ENCODE measurements around the gene KRTAP4-16. TPM values are rescaled to one million over a fixed set of nuclear protein-coding genes. Genes with fewer than 3 reads are reported as not detected.
"Not testable (repeated sequence)": the region's sequence is repeated elsewhere in the genome, so short reads cannot be mapped to it uniquely, and the experiment has no call there.

The KRTAP4-16 gene
- total RNA-seq (2022), result not detected in 2 replicates
- not detected for Bru-seq, nascent RNA
- not detected for BruChase-seq, experiment 1, labeled RNA remaining after a 6-hour chase
- BruChase-seq, experiment 2, labeled RNA remaining after a 2-hour chase, result not detected
- long read RNA-seq, result 0 reads

GRCh38 chr17:41101586-41102259 is at the start of gene KRTAP4-16:
KRTAP4-16 (minus strand) TSS chr17:41102209; CDS start chr17:41102209, 0 bp downstream.
- intact Hi-C loops (cut with micrococcal nuclease), result no loop called here
- Mint-ChIP-seq H3K4me1 (ENCODE audit: insufficient read depth, unreplicated experiment) (peaks cover 19% of the 10 kb centered on the region), H3K4me3 (ENCODE audit: unreplicated experiment) (no peak within 1 kb of the TSS), H3K36me3 (ENCODE audit: insufficient read depth, unreplicated experiment) (no peaks in the 10 kb centered on the region), H3K27me3 (ENCODE audit: insufficient read depth, unreplicated experiment) (no peaks in the 10 kb centered on the region), H3K27ac (ENCODE audit: low read depth, unreplicated experiment) (no peak within 1 kb of the TSS), H3K9me3 (ENCODE audit: unreplicated experiment) (no peaks in the 10 kb centered on the region)
- ChIA-PET CTCF (interaction anchor here (0.8 kb wide), 1 partner anchor 447 kb away, joined by 3 read pairs; no protein-coding TSS in a partner anchor), POLR2A (no interaction called here)
- no TSS peak for BruUV-seq (replicated peaks)
- no peak for TF ChIP-seq CTCF (IDR thresholded peaks at IDR 0.05; ENCODE audit: unreplicated experiment)
- DNase-seq (ENCODE audit: unreplicated experiment), result no peak

DNA sequence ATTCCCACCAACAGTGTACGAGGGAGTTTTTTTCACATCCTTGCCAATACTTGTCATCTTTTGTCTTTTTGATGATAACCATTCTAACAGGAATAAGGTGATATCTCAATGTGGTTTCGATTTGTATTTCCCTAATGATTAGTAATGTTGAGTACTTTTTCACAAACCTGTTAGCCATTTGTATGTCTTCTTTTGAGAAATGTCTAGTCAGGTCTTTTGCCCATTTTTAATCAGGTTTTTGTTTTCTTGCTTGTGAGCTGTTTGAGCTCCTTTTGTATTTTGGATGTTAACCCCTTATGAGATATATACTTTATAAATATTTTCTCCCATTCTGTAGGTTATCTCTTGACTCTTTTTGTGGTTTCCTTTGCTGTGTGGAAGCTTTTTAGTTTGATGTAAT is 49.5 kb upstream of the KRTAP4-16 start:
- TF ChIP-seq CTCF (IDR thresholded peaks at IDR 0.05; ENCODE audit: unreplicated experiment), result no peak
- Mint-ChIP-seq H3K4me3 (ENCODE audit: unreplicated experiment) (no peak overlapping the region), H3K4me1 (ENCODE audit: insufficient read depth, unreplicated experiment) (no peaks in the 10 kb centered on the region), H3K27me3 (ENCODE audit: insufficient read depth, unreplicated experiment) (no peaks in the 10 kb centered on the region), H3K9me3 (ENCODE audit: unreplicated experiment) (no peaks in the 10 kb centered on the region), H3K27ac (ENCODE audit: low read depth, unreplicated experiment) (no peak overlapping the region), H3K36me3 (ENCODE audit: insufficient read depth, unreplicated experiment) (no peaks in the 10 kb centered on the region)
- DNase-seq (ENCODE audit: unreplicated experiment), result no peak
- ChIA-PET POLR2A (no interaction called here), CTCF (interaction anchor here (0.6 kb wide), 1 partner anchor 372 kb away, joined by 3 read pairs; no protein-coding TSS in a partner anchor)
- no TSS peak for BruUV-seq (replicated peaks)
- intact Hi-C loops (cut with micrococcal nuclease), result no loop called here

GRCh38 chr17:41150026-41150425 is 48.0 kb upstream of the KRTAP4-16 start:
- POLR2A ChIA-PET, result interaction anchor here (1.1 kb wide), 1 partner anchor 19 kb away, joined by 4 read pairs; no protein-coding TSS in a partner anchor
- Mint-ChIP-seq H3K4me3 (ENCODE audit: unreplicated experiment) (no peak overlapping the region), H3K9me3 (ENCODE audit: unreplicated experiment) (no peaks in the 10 kb centered on the region), H3K36me3 (ENCODE audit: insufficient read depth, unreplicated experiment) (no peaks in the 10 kb centered on the region), H3K27me3 (ENCODE audit: insufficient read depth, unreplicated experiment) (no peaks in the 10 kb centered on the region), H3K4me1 (ENCODE audit: insufficient read depth, unreplicated experiment) (no peaks in the 10 kb centered on the region), H3K27ac (ENCODE audit: low read depth, unreplicated experiment) (no peak overlapping the region)
- DNase-seq (ENCODE audit: unreplicated experiment), result no peak
- intact Hi-C loops (cut with micrococcal nuclease), result no loop called here
- BruUV-seq (replicated peaks), result no TSS peak
- no peak for TF ChIP-seq CTCF (IDR thresholded peaks at IDR 0.05; ENCODE audit: unreplicated experiment)
- CTCF ChIA-PET, result interaction anchor here (0.6 kb wide), 1 partner anchor 121 kb away, joined by 3 read pairs; no protein-coding TSS in a partner anchor

DNA sequence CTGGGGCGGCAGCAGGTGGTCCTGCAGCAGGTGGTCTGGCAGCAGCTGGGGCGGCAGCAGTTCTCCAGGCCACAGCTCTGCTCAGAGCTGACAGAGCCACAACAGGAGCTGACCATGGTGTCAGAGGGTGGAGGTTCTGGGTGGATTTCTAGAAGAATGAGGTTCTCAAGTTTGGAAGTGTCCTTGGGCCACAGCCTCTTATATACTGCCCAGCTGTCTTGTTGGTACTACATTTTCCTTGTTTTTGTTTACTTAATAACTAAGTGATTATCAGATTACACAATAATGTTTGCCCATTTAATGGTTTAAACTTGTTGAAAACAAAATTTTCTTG is 47.6 kb upstream of the KRTAP4-16 start, which contains the start of gene KRTAP4-5:
Gene KRTAP4-5, minus strand, starts transcription at position 174 of the 334 bp plus-strand sequence. Its CDS starts 58 bp downstream, at position 116.
- Mint-ChIP-seq H3K4me1 (ENCODE audit: insufficient read depth, unreplicated experiment) (no peaks in the 10 kb centered on the region), H3K36me3 (ENCODE audit: insufficient read depth, unreplicated experiment) (no peaks in the 10 kb centered on the region), H3K27me3 (ENCODE audit: insufficient read depth, unreplicated experiment) (no peaks in the 10 kb centered on the region), H3K9me3 (ENCODE audit: unreplicated experiment) (no peaks in the 10 kb centered on the region), H3K4me3 (ENCODE audit: unreplicated experiment) (no peak within 1 kb of the TSS), H3K27ac (ENCODE audit: low read depth, unreplicated experiment) (no peak within 1 kb of the TSS)
- no peak for TF ChIP-seq CTCF (IDR thresholded peaks at IDR 0.05; ENCODE audit: unreplicated experiment)
- intact Hi-C loops (cut with micrococcal nuclease), result no loop called here
- ChIA-PET POLR2A (interaction anchor here (1.1 kb wide), 1 partner anchor 19 kb away, joined by 4 read pairs; no protein-coding TSS in a partner anchor), CTCF (no interaction called here)
- BruUV-seq (replicated peaks), result no TSS peak
- no peak for DNase-seq (ENCODE audit: unreplicated experiment)

DNA sequence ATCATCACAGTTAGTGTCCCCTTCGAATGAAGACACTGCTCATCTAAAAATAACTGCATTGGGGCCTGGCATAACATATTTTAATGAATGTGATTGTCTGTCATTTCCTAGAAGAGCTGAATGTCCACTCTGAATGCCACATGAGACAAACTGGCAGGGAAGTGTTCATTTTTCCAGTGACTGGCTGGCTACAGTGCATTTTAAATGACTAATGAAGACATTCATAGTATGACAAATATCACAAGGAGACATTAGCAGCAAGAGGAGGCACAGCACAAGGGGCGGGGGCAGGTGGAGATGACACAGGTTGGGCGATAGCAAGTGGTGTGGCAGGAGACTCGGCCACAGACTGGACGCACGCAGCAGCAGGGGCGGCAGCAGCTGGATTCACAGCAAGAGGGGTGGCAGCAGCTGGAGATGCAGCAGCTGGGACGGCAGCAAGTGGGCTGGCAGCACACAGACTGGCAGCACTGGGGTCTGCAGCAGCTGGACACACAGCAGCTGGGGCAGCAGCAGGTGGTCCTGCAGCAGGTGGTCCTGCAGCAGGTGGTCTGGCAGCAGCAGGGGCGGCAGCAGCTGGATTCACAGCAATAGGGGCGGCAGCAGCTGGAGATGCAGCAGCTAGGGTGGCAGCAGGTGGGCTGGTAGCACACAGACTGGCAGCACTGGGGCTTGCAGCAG is 47.1 kb upstream of the KRTAP4-16 start:
- POLR2A ChIA-PET, result interaction anchor here (1.1 kb wide), 1 partner anchor 18 kb away, joined by 4 read pairs; no protein-coding TSS in a partner anchor

More for the DNA sequence above, 47.1 kb upstream of the KRTAP4-16 start:
- intact Hi-C loops (cut with micrococcal nuclease); BruUV-seq (replicated peaks); CTCF ChIA-PET; H3K27me3 Mint-ChIP-seq (ENCODE audit: insufficient read depth, unreplicated experiment); H3K9me3 Mint-ChIP-seq (ENCODE audit: unreplicated experiment); H3K36me3 Mint-ChIP-seq (ENCODE audit: insufficient read depth, unreplicated experiment); H3K4me1 Mint-ChIP-seq (ENCODE audit: insufficient read depth, unreplicated experiment); H3K4me3 Mint-ChIP-seq (ENCODE audit: unreplicated experiment); DNase-seq (ENCODE audit: unreplicated experiment); H3K27ac Mint-ChIP-seq (ENCODE audit: low read depth, unreplicated experiment): not testable (repeated sequence)

Measured in MCF 10A (cell line).